ENCODE results near the gene DERL2.

Gene DERL2

DNA sequence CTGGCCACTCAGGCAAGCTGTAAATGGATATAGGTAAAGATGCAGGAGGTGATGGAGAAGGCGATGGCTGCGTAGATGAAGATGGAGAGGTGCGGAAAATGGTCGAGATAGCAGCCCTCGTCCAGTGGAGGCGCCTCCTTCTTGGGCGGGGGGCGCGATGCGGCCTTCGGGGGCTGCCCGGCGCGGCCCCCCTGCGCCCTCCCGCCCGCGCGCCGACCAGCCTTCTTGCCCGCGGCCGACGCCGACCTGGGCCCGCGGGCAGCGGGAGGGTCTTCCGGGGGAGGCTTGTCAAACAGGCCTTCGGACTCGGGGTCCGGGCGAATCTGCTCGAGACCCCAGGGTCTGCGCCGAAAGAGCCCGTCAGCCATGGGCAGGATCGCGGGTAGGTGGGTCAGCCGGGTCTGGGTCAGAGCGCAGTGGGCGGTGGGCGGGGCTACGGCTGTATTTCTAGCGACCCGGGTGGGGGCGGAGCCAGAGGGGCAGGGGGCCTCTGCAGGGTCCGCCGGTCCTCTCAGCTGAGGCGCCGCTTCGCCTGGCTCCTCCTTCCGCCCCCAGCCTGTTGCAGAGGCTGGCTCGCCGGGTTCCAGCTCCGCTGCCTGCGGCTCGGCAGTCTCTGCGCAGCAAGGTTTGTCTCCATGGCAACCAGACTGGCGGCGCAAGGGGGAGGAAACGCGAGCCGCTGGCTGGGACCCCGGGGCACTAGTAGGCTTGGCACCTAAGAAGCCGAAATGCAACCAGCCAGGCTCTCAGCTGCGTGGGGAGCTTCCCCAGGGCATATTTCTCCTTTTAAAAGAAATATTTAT, 14.8 kb upstream of the DERL2 start:
- peak; percentile 66 for DNase-seq (ENCODE audit: low read depth)

- no peak for DNase-seq (ENCODE audit: low read depth)
These were observed 14.2 kb upstream of the DERL2 start for GRCh38 chr17:5500247-5500588.

DNA sequence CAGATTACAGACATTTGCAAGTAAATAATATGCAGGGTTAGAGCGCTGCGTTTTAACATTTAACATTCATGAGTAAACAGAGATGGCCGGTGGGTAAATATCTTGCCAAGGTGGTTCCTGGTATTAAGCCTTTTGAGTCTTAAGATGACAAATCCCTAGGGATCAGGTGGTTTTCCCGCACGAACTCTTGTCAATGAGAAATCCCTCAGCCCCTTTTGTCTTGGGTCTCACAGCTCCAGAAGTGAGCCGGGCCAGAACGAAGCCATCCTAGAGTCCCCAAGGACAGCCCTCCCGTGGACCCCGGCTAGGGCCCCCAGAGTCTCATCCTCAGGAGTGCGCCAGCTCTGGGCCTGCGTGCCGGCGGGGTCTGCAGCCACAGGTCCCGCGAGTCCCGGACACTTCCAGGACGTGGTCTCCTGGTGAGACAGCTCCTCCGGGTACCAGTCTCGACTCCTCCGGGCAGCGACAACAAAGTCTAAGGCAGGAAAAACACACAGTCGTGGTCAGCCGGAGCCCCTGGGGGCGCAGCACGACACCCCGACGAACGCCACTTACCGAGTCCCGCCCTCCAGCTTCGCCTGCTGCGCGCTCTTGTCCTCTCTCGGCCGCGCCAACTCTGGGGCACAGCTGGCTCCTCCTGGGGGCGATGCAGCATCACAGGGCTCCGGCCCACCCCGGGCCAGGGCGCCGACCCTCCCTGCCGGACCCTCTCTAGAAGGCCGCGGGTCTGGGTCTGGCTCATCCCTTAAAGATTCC, 13.7 kb upstream of the DERL2 start:
- no peak for DNase-seq (ENCODE audit: low read depth)

DNA sequence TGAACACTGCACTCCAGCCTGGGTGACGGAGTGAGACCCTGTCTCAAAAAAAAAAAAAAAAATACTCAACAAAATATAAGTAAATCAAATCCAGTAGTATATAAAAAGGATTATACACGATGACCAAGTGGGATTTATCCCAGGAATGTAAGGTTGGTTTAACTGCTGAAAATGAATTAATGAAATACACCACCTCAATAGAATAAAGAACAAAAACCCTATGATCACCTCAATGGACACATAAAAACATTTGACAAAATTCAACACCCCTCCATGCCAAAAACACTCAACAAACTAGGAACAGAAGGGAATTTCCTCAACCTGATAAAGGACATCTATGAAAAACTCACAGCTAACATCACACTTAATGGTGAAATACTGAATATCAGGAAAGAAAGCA, 7.0 kb upstream of the DERL2 start:
- no peak for DNase-seq (ENCODE audit: low read depth)

- no peak for DNase-seq (ENCODE audit: low read depth)
These were observed 2.8 kb upstream of the DERL2 start for GRCh38 chr17:5488752-5489151.

GRCh38 chr17:5486206-5487124, 487 bp upstream of the DERL2 start, which contains the start of gene MIS12:
MIS12 (plus strand) TSS chr17:5486566; CDS start chr17:5488863, 2,297 bp downstream.
- peak; percentile 92 for DNase-seq (ENCODE audit: low read depth)

GRCh38 chr17:5481451-5481850, 4.5 kb downstream of the DERL2 start:
- DNase-seq (ENCODE audit: low read depth) = no peak

GRCh38 chr17:5480962-5481361, 5.0 kb downstream of the DERL2 start:
- DNase-seq (ENCODE audit: low read depth) = no peak

GRCh38 chr17:5478992-5479391, 7.0 kb downstream of the DERL2 start:
- DNase-seq (ENCODE audit: low read depth) = no peak

DNA sequence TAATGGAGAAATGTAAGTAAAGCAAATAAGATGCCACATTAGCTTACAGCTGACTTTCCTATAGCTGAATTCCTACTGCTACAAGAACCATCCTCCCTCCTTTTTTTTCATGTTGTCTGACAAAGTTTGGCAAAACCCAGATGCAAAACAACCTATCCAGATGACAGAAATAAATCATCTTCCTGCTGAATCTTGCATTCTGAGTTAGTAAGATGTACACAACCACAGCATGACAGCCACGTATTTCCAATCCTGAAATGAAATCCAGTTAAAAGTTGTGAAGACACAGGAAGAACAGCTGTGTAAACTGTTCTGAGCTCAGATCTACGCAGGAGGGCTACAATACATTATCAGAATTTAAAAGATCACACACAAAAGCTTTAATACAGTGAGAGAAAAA, 12.1 kb downstream of the DERL2 start:
- DNase-seq (ENCODE audit: low read depth) = no peak

- no peak for DNase-seq (ENCODE audit: low read depth)
These were observed 13.5 kb downstream of the DERL2 start for GRCh38 chr17:5472511-5472910.

DNA sequence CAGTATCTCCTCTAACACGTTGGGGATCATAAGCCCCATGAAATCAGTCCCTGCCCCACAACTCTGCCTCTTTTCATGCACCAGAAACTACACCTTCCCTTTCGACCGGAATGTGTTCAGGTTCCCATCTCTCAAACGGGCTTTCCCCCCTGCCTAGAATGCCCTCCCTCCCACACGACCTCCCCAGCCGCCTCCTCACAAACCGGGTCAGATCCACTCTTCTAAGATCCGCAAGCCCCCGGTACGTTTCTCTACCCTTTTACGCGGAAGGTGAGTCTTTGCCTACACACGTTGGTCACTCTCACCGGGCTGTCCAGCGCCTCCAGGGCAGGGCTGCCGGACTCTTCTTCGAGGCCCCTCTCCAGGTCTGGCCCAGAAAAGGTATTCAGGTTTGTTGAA, 17.9 kb downstream of the DERL2 start:
- no peak for DNase-seq (ENCODE audit: low read depth)

DNA sequence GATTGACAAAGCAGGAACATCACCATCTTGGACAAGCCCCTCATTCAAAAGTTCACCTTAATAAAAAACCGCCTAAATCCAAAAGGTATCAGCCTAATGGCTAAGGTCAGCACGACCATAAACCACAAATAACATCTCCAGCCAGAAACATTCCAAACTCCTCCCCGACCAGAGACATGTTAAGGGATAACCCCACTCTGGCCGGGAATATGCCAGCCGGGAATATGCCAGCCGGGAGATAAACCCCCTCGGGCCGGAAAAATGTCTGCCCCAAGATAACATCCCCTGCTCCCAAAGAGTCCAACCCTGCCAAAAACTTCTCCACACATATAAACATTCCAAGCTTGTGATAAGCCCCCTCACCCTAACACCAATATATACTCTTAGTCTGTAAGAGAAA, 18.6 kb downstream of the DERL2 start:
- no peak for DNase-seq (ENCODE audit: low read depth)

GRCh38 chr17:5466295-5466694, 19.7 kb downstream of the DERL2 start:
- no peak for DNase-seq (ENCODE audit: low read depth)

DNA sequence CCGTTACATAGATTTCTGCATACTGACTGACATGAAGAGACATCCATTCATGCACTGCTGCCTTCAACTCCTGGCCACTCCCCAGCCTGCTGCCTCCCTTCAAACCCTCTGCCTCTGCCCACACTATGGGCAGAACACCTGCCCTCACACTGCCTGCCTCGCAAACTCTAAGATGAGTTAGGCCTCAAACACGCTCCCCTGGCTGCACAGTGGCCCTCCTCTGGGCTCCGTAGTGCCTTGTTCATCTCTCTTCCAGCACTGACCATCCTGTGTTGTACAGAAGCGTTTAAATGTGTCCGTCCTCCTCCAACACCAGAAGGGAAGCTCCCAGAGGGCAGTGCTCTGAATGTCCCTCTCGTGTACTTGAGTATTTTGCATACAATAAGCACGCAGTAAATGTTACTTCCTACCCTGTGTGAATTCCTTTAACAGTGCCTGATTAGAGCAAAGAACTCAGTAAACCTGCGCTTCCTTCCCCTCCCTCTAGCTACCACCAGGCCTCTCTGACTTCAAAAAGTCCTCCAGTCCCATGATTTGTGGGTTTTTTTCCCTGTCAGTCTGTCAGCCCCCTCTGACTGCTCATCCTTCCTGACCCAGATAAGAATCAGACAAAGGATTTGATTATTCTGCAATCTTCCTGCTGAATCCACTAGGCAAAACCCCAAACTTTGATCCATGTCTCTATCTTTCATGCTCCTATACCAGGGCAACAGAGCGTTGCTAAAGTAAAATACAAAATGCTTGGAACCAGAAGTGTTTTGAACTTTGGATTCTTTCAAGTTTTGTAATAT, 21.1 kb downstream of the DERL2 start:
- DNase-seq (ENCODE audit: low read depth) = no peak

- DNase-seq (ENCODE audit: low read depth) = no peak
These were observed 39.2 kb downstream of the DERL2 start for GRCh38 chr17:5446786-5447185.

DNA sequence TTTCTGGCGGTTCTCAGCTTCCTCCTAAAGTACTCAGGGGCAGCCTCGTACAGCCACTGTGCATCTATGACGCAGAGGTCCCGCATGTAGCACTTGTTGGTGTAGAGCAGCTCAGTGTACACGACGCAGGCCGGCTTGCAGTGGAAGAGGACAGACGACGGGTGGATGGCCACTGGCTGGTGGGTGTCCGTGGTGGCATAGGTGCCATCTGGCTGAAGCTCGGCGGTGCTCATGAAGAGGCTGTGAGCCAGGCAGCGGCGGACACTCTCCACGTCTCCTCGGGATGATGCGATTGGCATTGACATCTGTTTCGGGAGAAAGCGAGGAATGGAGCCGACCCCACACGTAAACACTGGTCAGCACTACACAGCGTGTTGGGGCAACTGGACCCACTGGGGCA, 41.8 kb downstream of the DERL2 start:
- no peak for DNase-seq (ENCODE audit: low read depth)

DNA sequence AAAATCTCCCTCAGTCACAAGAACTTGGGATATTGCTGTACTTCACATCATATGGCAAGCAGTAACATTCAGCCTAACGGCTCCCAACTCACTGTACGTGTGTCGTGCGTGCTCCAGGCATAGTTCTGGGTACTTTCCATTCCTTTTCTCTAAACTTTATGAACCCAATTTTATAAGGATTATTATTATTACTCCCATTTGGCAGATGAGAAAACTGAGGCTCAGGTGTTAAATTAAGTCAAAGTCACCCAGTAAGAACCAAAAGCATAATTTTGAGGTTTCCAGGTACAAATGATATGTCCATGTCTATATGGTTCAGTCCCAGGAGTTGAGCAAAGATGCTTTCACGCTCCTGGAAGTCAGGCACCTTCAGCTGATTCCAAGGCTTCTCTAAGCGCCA, 42.2 kb downstream of the DERL2 start:
- no peak for DNase-seq (ENCODE audit: low read depth)

- DNase-seq (ENCODE audit: low read depth) = no peak
These were observed 46.6 kb downstream of the DERL2 start for GRCh38 chr17:5439446-5439764.

DNA sequence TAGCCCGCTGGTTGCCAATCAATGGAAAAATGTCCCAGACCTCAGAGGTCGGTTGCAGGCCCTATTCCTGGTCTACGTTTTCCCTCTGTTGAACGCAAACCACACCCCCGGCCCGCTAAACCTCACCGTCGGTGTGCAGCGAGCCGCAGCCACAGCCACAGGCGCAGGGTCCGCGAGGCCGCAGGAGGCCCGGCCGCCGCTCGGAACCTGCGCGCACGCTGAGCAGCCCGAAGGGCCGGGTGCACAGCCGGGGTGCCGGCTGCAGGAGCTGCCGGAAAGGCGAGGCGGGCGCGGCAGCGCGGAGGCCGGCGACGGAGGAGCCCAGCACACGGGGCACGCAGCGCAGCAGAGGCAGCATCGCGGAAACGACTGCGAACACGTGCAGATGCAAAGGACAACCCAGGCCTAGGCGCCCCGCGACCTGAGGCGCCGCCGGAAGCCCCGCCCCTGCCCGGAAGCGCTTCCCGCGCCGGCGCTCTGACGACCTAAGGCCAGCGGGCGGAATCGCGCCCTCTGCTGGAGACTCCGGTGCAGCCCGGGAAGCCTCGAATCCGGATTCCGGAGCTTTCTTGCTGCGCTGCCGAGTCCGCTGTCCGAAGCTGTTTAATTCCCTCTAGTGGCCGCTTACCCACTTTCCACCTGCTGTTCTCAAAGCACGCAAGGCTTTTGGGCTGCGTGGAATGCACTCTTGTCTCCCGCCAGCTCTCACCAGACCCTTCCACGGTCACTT, 47.1 kb downstream of the DERL2 start, which contains the start of gene C1QBP:
Gene C1QBP, minus strand, starts transcription at position 440 of the 730 bp plus-strand sequence. Its CDS starts 82 bp downstream, at position 358.
- DNase-seq (ENCODE audit: low read depth) = peak; percentile 89

- no peak for DNase-seq (ENCODE audit: low read depth)
These were observed 48.2 kb downstream of the DERL2 start for GRCh38 chr17:5437721-5438317.

Data from activated T-helper 1 cell treated with Interleukin-2 at 50 U/mL for 16 hours (primary cell).